ENCODE data around the gene ATP8A2.

- TF ChIP-seq CTCF (IDR thresholded peaks at IDR 0.05), result no peak
- TF ChIP-seq POLR2A (IDR thresholded peaks at IDR 0.05), result no peak
Observed at GRCh38 chr13:25684491-25684890, 312.7 kb downstream of the ATP8A2 start.

All from heart left ventricle (tissue), 13 donors.